ENCODE results near the gene CIDEC. TPM values are rescaled to one million over a fixed set of nuclear protein-coding genes. Genes with fewer than 3 reads are reported as not detected.
A peak's percentile ranks its signal among the peaks of the same experiment; 100 is the strongest.
"Not testable (repeated sequence)": the region's sequence is repeated elsewhere in the genome, so short reads cannot be mapped to it uniquely, and the experiment has no call there.

The CIDEC gene
- total and polyA plus RNA-seq, 9 of the 15 experiments (the other 6 are each of a cell fraction or from before 2014, with no cell fraction given) = not detected

- ATAC-seq; CTCF ChIA-PET (ENCODE audit: low intra/inter-chr PET ratio); H2AFZ ChIP-seq (ENCODE audit: low read depth, low read length); H3K9me1 ChIP-seq (ENCODE audit: control insufficient read depth, insufficient read depth, low read length); in situ Hi-C loops (cut with MboI); H3K9me3 ChIP-seq (replicated peaks; ENCODE audit: control insufficient read depth, insufficient read depth, low read depth, low read length); BruUV-seq (replicated peaks); H4K20me1 ChIP-seq (replicated peaks; ENCODE audit: control insufficient read depth, insufficient read depth, low read length); H3K4me2 ChIP-seq (ENCODE audit: insufficient read depth, low read length); H3K4me3 ChIP-seq; intact Hi-C loops (cut with micrococcal nuclease); H3K27ac ChIP-seq (ENCODE audit: extremely low read depth, low read depth, low read length); FAIRE-seq; H3K9ac ChIP-seq (ENCODE audit: insufficient read depth in 1 of 2, low read depth in 2 of 2, low read length in 2 of 2); DNase-seq (ENCODE audit: extremely low read depth in 1 of 4, low spot score in 3 of 4); H3K27me3 ChIP-seq (ENCODE audit: control insufficient read depth in 2 of 2, insufficient read depth in 2 of 2, low read length in 2 of 2): not testable (repeated sequence)
- peaks cover 32% of the 10 kb centered on the region for H3K36me3 ChIP-seq (ENCODE audit: control insufficient read depth, insufficient read depth, low read length)
- 70% methylated on average over 3 of the region's 3 CpGs for WGBS (ENCODE audit: insufficient coverage, low coverage, missing lambda C conversion rate)
- POLR2A ChIA-PET = interaction anchor here (1.6 to 3.3 kb wide), 2 partner anchors 9 to 11 kb away, joined by 5 to 29 read pairs; partner anchors contain the start of gene IL17RE
- peak; percentile 66 for TF ChIP-seq ZNF121 (CRISPR knock-in tag; conservative IDR thresholded peaks at IDR 0.05)
- 0 out of 2 replicates have a peak, but pooled peaks have one; percentile 37 for TF ChIP-seq ILF3 (IDR thresholded peaks at IDR 0.05; ENCODE audit: borderline replicate concordance)
- H3K79me2 ChIP-seq (ENCODE audit: control insufficient read depth, insufficient read depth, low read length) = peaks cover 34% of the 10 kb centered on the region
- peaks cover 34 to 36% of the 10 kb centered on the region in 2 experiments for H3K4me1 ChIP-seq (replicated peaks in 1 of 2; ENCODE audit: control insufficient read depth in 2 of 2, insufficient read depth in 2 of 2, low read length in 2 of 2)
Observed at GRCh38 chr3:9895715-9896114, 15.7 kb upstream of the CIDEC start.

GRCh38 chr3:9893739-9894138 is 13.7 kb upstream of the CIDEC start:
- in situ Hi-C loops (cut with MboI) = no loop called here
- ATAC-seq (no peak), DNase-seq (ENCODE audit: extremely low read depth in 1 of 4, low spot score in 3 of 4) (no peak), FAIRE-seq (no peak)
- ChIA-PET CTCF (ENCODE audit: low intra/inter-chr PET ratio) (no interaction called here), POLR2A (interaction anchor here (0.8 to 3.3 kb wide), 8 partner anchors 11 to 248 kb away, joined by 3 to 29 read pairs (median 4); partner anchors contain the start of genes ARPC4, CIDEC, IL17RE and VHL)
- Histone ChIP-seq H4K20me1 (replicated peaks; ENCODE audit: control insufficient read depth, insufficient read depth, low read length) (no peaks in the 10 kb centered on the region), H3K4me1 (replicated peaks in 1 of 2; ENCODE audit: control insufficient read depth in 2 of 2, insufficient read depth in 2 of 2, low read length in 2 of 2) (peaks cover 32 to 34% of the 10 kb centered on the region in 2 experiments), H3K9ac (ENCODE audit: insufficient read depth in 1 of 2, low read depth in 2 of 2, low read length in 2 of 2) (no peak overlapping the region), H3K4me2 (ENCODE audit: insufficient read depth, low read length) (no peak overlapping the region), H3K9me3 (replicated peaks; ENCODE audit: control insufficient read depth, insufficient read depth, low read depth, low read length) (no peaks in the 10 kb centered on the region), H3K27me3 (ENCODE audit: control insufficient read depth in 2 of 2, insufficient read depth in 2 of 2, low read length in 2 of 2) (no peaks in the 10 kb centered on the region), H2AFZ (ENCODE audit: low read depth, low read length) (no peak overlapping the region), H3K4me3 (no peak overlapping the region), H3K27ac (ENCODE audit: extremely low read depth, low read depth, low read length) (no peak overlapping the region), H3K79me2 (ENCODE audit: control insufficient read depth, insufficient read depth, low read length) (peaks cover 38% of the 10 kb centered on the region), H3K9me1 (ENCODE audit: control insufficient read depth, insufficient read depth, low read length) (peaks cover 7% of the 10 kb centered on the region), H3K36me3 (ENCODE audit: control insufficient read depth, insufficient read depth, low read length) (peaks cover 32% of the 10 kb centered on the region)
- no TSS peak for BruUV-seq (replicated peaks)
- intact Hi-C loops (cut with micrococcal nuclease) = no loop called here
- whole genome bisulfite sequencing (ENCODE audit: insufficient coverage, low coverage, missing lambda C conversion rate) = 91% methylated on average over 1 of the region's 1 CpG
- TF ChIP-seq PML (IDR thresholded peaks at IDR 0.05; ENCODE audit: low read length) (0 out of 2 replicates have a peak, but pooled peaks have one; percentile 12), RREB1 (CRISPR knock-in tag; IDR thresholded peaks at IDR 0.05) (no peak), POLR2AphosphoS5 (IDR thresholded peaks at IDR 0.05; ENCODE audit: control insufficient read depth, insufficient read depth, low read depth, low read length) (peak; percentile 59; the same call in 1 of the 2 replicates)
